ENCODE data around the gene PATL1.
"Not testable (repeated sequence)": the region's sequence is repeated elsewhere in the genome, so short reads cannot be mapped to it uniquely, and the experiment has no call there.

PATL1 gene

DNA sequence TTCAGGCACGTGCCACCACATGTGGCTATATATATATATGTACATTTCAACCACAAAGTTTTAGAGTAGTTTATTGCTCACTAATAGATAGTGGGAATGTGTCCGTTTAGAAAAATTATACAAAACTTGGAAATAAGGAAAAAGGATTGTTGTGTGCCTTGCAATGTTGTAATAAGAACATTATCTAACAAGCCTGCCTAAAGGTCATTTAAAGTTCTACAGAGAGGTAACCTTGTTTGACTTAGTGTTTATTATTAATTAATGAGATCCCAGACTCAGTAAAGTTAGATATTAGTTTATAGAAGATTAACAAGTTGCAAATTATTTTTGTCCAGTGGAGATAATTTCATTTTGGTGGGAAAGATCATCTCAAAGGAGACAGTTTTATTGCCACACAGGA lies 5.5 kb upstream of the PATL1 start:
- no peak for DNase-seq (ENCODE audit: low read depth)

DNA sequence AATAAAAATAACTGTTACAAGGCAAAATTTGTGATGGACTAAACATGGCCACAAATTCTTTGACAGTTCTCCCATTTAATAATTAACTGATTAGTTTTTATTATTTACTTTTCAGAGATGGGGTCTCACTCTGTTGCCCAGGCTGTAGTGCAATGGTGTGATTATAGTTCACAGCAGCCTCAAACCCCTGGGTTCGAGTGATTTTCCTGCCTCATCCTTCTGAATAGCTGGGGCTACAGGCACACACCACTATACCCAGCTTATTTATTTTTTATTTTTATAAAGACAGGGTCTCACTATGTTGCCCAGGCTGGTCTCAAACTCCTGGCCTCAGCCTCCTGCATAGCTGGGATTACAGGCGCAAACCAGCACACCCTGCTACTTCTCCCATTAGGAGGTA lies 4.5 kb upstream of the PATL1 start:
- no peak for DNase-seq (ENCODE audit: low read depth)

- DNase-seq (ENCODE audit: low read depth), result no peak
Measured at GRCh38 chr11:59671471-59671870, 2.6 kb upstream of the PATL1 start.

DNA sequence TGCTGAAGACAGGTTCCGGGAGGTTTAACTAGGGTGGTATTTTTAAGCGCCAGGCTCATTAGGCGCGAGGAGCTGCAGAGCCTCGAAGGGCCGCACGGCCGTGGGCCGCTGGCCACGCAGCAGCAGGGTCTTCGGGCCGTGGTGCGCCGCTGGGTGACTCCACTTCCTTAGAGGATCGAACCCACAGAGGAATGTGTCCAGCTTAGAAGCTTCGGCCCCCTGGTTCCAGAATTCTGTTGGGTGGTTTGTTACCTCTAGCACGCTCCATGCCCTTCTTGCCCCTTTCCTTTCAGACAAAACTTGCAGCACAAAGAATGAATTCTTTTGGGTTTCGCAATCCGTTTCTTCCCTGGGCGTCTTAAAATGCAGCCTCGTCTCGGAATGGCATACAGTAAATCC lies 773 bp upstream of the PATL1 start:
- DNase-seq (ENCODE audit: low read depth), result no peak

- peak; percentile 56 for DNase-seq (ENCODE audit: low read depth)
Measured at GRCh38 chr11:59668188-59668949, 468 bp downstream of the PATL1 start.

GRCh38 chr11:59667812-59668187 lies 1.0 kb downstream of the PATL1 start:
- DNase-seq (ENCODE audit: low read depth), result no peak

- no peak for DNase-seq (ENCODE audit: low read depth)
Measured at GRCh38 chr11:59666969-59667368, 1.9 kb downstream of the PATL1 start.

GRCh38 chr11:59660621-59661020 lies 8.2 kb downstream of the PATL1 start:
- no peak for DNase-seq (ENCODE audit: low read depth)

DNA sequence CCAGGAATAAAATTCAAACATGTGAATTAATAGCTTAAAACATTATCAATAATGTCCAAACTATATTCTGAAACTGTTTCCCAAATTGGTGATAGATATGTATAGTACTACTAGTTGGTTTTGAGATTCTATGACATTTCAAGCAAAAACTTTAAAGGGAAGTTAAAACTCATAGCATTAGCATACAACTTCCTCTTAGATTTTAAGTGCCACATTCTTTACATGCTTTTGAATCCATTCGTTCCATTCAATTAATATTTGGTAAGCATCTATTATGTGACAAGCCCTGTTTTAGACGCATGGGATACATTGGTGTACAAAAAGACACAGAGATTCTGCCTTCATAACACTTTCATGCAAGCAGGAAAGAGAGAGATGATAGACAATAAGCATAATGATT lies 8.9 kb downstream of the PATL1 start:
- no peak for DNase-seq (ENCODE audit: low read depth)

DNA sequence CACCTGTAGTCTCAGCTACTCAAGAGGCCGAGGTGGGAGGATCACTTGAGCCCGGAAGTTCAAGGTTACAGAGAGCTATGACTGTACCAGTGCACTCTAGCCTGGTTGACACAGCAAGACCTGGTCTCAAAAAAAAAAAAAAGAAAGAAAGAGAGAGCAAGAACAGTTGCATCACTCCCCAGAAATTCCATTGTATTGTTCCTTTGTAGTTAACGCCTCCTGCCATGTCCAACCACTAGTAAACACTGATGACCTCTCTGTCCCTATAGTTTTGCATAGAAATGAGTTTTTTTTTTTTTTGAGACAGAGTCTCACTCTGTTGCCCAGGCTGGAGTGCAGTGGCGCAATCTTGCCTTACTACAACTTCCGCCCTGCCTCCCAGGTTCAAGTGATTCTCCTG lies 10.8 kb downstream of the PATL1 start:
- no peak for DNase-seq (ENCODE audit: low read depth)

GRCh38 chr11:59654893-59655292 lies 13.9 kb downstream of the PATL1 start:
- DNase-seq (ENCODE audit: low read depth), result no peak

DNA sequence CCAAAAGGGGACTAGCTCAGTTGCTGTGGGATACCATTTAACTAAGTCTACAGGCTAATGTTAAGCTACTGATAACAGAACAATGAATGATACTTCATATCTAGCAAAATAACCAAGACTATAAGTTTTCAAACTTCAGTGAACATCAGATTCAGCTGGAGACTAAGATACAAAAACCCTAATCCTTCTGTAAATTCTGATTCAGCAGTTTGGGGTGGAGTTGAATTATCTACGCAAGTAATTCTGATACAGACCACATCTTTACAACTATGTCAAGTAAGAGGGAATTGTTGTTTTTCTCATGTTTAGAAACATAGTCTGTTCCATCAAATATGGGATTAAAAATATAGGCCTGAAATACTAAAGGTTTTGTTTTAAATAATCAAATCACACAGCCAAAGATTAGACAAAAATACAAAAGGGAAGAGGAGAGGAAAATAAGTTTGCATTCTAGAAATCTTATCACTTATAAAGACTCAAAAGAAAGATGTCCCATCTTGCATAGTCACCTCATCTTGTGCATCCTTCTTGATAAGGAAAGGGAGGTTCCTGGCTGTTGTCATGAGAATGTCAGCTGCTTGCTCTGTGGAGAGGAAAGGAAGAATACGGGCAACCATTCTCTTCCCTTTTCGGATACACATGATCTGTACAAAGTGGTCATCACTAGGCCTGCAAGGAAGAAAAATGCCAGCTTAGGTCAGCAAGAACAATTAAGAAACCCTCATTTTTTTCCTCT lies 21.4 kb downstream of the PATL1 start:
- DNase-seq (ENCODE audit: low read depth), result no peak

DNA sequence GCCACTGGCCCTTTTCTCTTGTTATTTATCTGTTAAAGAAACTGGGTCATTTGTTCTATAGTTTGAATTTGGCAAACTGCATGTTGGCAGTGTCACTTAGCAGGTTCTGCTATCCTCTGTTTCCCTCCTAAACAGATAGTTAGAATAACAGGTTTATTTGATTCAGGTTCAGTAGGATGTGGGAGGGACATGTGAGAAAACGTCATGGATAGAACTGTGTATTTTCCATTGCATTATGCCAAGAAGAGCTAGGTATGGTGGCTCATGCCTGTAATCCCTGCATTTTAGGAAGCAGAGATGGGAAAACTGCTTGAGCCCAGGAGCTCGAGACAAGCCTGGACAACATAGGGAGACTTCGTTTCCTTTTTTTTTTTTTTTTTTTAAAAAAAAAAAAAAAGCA lies 24.3 kb downstream of the PATL1 start:
- no peak for DNase-seq (ENCODE audit: low read depth)

DNA sequence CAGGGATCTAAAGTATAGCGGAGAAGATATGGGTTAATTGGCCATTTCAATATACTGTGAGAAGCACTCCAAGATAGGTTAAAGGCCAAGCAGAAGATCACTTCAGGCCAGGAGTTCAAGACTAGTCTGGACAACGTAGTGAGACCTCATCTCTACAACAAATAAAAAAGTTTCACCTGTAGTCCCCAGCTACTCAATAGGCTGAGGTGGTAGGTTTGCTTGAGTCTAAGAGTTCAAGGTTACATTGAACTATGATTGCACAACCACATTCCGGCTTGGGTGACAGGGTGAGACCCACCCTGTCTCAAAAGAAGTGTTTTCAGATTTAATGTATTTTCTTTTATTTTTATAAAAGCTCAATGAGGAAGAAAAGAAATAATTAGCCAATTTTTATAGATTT lies 25.4 kb downstream of the PATL1 start:
- DNase-seq (ENCODE audit: low read depth), result no peak

GRCh38 chr11:59641156-59641555 lies 27.7 kb downstream of the PATL1 start:
- DNase-seq (ENCODE audit: low read depth), result no peak

GRCh38 chr11:59630493-59630892 lies 38.3 kb downstream of the PATL1 start:
- no peak for DNase-seq (ENCODE audit: low read depth)

- no peak for DNase-seq (ENCODE audit: low read depth)
Measured at GRCh38 chr11:59629996-59630395, 38.8 kb downstream of the PATL1 start.

DNA sequence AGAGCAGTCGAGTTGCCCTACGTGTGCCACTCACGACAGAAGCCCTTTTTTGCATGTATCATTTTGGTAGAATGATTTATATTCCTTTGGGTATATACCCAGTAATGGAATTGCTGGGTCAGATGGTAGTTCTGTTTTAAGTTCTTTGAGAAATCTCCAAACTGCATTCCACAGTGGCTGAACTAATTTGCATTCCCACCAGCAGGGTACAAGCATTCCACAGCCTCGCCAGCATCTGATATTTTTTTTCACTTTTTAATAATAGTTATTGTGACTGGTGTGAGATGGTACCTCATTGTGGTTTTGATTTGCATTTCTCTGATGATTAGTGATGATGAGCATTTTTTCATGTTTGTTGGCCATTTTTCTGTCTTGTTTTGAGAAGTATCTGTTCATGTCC lies 41.9 kb downstream of the PATL1 start:
- not testable (repeated sequence) for DNase-seq (ENCODE audit: low read depth)

DNA sequence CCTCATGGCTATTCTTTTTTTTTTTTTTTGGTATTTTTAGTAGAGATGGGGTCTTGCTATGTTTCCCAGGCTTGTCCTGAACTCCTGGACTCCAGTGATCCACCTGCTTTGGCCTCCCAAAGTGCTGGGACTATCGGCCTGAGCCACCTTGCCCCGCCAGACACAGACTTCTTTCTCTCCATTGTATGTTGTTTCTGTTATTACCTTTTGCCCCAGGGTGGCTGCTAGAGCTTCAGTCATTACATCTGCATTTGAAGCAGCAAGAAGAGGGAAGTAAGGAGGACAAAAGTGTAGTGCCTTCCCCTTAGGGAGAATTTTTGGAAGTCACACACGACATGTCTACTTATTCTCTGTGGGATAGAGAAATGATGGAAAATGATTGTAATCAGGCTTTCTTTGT lies 43.1 kb downstream of the PATL1 start:
- no peak for DNase-seq (ENCODE audit: low read depth)

DNA sequence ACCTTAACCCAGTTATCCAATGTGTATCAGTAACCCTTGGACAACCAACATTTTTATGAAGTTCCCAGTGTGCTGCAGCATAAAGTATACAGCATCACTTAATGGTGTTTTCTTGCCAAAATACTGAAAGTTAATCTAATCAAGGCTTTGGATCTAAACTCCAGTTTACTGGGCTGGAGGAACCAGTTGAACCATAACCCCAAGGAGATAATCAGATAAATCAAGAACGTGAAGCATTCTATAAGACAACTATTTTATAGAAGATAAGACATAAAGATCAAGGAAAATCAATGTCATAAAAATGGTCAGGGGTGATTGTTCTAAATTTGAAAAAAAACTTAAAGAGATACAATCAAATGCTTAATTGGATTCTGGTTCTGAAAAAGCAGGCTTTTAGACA lies 51.0 kb downstream of the PATL1 start:
- DNase-seq (ENCODE audit: low read depth), result no peak

DNA sequence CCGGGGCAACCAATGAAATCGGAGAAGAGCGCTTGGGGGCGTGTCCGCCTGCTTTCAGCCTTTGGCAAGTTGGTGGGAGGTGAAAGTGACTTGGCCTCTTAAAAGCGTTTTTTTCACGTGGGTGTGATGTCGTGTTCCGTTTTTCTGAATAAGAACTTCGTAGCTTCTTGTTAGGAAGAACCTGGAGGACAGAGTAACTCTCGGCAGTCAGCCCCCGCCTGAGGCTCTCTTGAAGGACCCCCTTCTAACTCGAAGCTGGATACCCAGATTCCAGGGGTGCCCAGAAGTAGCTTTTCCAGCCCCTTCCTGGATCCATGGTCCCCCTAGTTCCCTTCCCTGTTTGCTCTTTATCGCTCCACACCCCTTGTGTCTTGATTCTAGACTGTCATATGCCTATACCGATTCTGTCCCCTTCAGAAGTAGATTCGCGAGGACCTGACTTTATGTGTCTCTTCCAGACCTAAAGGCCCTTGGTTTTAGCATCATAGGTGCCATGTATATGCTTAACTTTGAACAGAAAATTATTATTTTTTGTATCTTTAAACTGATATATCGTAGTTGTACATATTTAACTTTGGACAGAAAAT lies 52.3 kb downstream of the PATL1 start:
- no peak for DNase-seq (ENCODE audit: low read depth)

GRCh38 chr11:59615637-59616395 lies 53.0 kb downstream of the PATL1 start, which contains the start of gene OSBP:
TSS of gene OSBP (minus strand) at chr11:59615774. CDS start at chr11:59615664, 110 bp downstream.
- DNase-seq (ENCODE audit: low read depth), result peak; percentile 94
